IMR-90 (cell line): ENCODE results near the gene SLC39A5. TPM values are rescaled to one million over a fixed set of nuclear protein-coding genes. Genes with fewer than 3 reads are reported as not detected.

ENCODE experiments used
- ATAC-seq: fragments of 200-7000 bp; cut with Tn5 transposase; 2 replicates; pipeline ENCODE4 v1.9.1; 2020; ENCODE audit warnings: low read depth, mild to moderate bottlenecking, moderate library complexity
- BruUV-seq: library from RNA; stranded (reverse); fragments of 400-500 nt; replicated peaks from 2 replicates; lab custom pipeline; 2021; lab: Mats Ljungman, UMichigan
- CTCF ChIA-PET: fragments of 300-600 bp; formaldehyde crosslinking; extraction: SDS; loops from one replicate; lab custom pipeline; 2021; ENCODE audit warnings: antibody characterized with exemption; lab: Yijun Ruan, JAX
- POLR2A ChIA-PET: fragments of 300-600 bp; sonication (Branson Sonifier 250); formaldehyde crosslinking; loops from one replicate; lab custom pipeline; 2022; ENCODE audit warnings: antibody characterized with exemption; ENCODE audit not compliant: unreplicated experiment; lab: Charles Lee
- DNase-seq: peaks from one replicate; pipeline ENCODE4 v3.0.0; 2013
- H2AFZ ChIP-seq: replicated peaks from 2 replicates; pipeline ENCODE3; 2013; ENCODE audit warnings: low read length, mild to moderate bottlenecking; ENCODE audit not compliant: poor library complexity
- H2AK5ac ChIP-seq: 2 replicates; pipeline ENCODE4 v1.6.1; 2013; ENCODE audit warnings: low read depth, low read length, inconsistent platforms
- H2AK9ac ChIP-seq: replicated peaks from 2 replicates; pipeline ENCODE3; 2013; ENCODE audit warnings: mild to moderate bottlenecking, low read depth, low read length, moderate library complexity; ENCODE audit not compliant: poor library complexity
- H2BK120ac ChIP-seq: 2 replicates; pipeline ENCODE4 v1.6.1; 2013; ENCODE audit warnings: low read depth, low read length, inconsistent platforms
- H2BK15ac ChIP-seq: 3 replicates; pipeline ENCODE4 v1.6.1; 2013; ENCODE audit warnings: low read depth, low read length, inconsistent platforms
- H2BK20ac ChIP-seq: 2 replicates; pipeline ENCODE4 v1.6.1; 2013; ENCODE audit warnings: low read depth, mild to moderate bottlenecking, inconsistent platforms, low read length, moderate library complexity
- H2BK5ac ChIP-seq: 2 replicates; pipeline ENCODE4 v1.6.1; 2013; ENCODE audit warnings: mild to moderate bottlenecking, low read depth, low read length, inconsistent platforms; ENCODE audit not compliant: poor library complexity, severe bottlenecking
- H3K14ac ChIP-seq: replicated peaks from 2 replicates; pipeline ENCODE4 v1.6.1; 2013; ENCODE audit warnings: low read depth, low read length, inconsistent platforms
- H3K18ac ChIP-seq: 2 replicates; pipeline ENCODE4 v1.6.1; 2013; ENCODE audit warnings: low read depth, low read length, control low read depth
- H3K23ac ChIP-seq: 2 replicates; pipeline ENCODE4 v1.6.1; 2013; ENCODE audit warnings: low read depth, low read length, inconsistent platforms
- H3K27ac ChIP-seq: 2 replicates; pipeline ENCODE4 v1.5.1; 2013; ENCODE audit warnings: mild to moderate bottlenecking, control low read depth, low read length; ENCODE audit not compliant: insufficient read depth
- H3K27me3 ChIP-seq: 2 replicates; pipeline ENCODE4 v1.6.1; 2013; ENCODE audit warnings: low read length; ENCODE audit not compliant: control insufficient read depth, insufficient read depth
- H3K36me3 ChIP-seq: 2 replicates; pipeline ENCODE4 v1.6.1; 2013; ENCODE audit warnings: low read length, mixed read lengths; ENCODE audit not compliant: control insufficient read depth, insufficient read depth
- H3K4ac ChIP-seq: 2 replicates; pipeline ENCODE4 v1.6.1; 2013; ENCODE audit warnings: low read depth, low read length, inconsistent platforms
- H3K4me1 ChIP-seq: 2 replicates; pipeline ENCODE4 v1.6.1; 2013; ENCODE audit warnings: low read length, mixed read lengths; ENCODE audit not compliant: control insufficient read depth, insufficient read depth
- H3K4me2 ChIP-seq: 2 replicates; pipeline ENCODE4 v1.6.1; 2013; ENCODE audit warnings: low read depth, mild to moderate bottlenecking, control low read depth, low read length, moderate library complexity
- H3K4me3 ChIP-seq: 2 replicates; pipeline ENCODE4 v1.5.1; 2013; ENCODE audit warnings: low read depth, mild to moderate bottlenecking, control low read depth, low read length, moderate library complexity; ENCODE audit not compliant: insufficient read depth
- H3K56ac ChIP-seq: 2 replicates; pipeline ENCODE4 v1.6.1; 2013; ENCODE audit warnings: low read length, inconsistent platforms; ENCODE audit not compliant: insufficient read depth; ENCODE audit errors: extremely low read depth
- H3K79me1 ChIP-seq, 2 experiments: 2 replicates each; pipeline ENCODE4 v1.6.1; 2013; ENCODE audit warnings: low read length in 2 of 2, inconsistent platforms in 1 of 2, low read depth in 1 of 2
- H3K9ac ChIP-seq: 2 replicates; pipeline ENCODE4 v1.6.1; 2013; ENCODE audit warnings: low read depth, low read length, control low read depth
- H3K9me1 ChIP-seq: 2 replicates; pipeline ENCODE4 v1.6.1; 2013; ENCODE audit warnings: low read length, inconsistent platforms; ENCODE audit not compliant: insufficient read depth
- H3K9me3 ChIP-seq: 2 replicates; pipeline ENCODE4 v1.6.1; 2013; ENCODE audit warnings: low read length; ENCODE audit not compliant: control insufficient read depth, insufficient read depth
- H4K20me1 ChIP-seq: 2 replicates; pipeline ENCODE4 v1.6.1; 2013; ENCODE audit warnings: low read length, inconsistent platforms; ENCODE audit not compliant: insufficient read depth
- H4K5ac ChIP-seq: 2 replicates; pipeline ENCODE4 v1.6.1; 2013; ENCODE audit warnings: mild to moderate bottlenecking, low read depth, low read length, control low read depth
- H4K8ac ChIP-seq, 2 experiments: 2 replicates each; pipeline ENCODE4 v1.6.1; 2013; ENCODE audit warnings: low read depth in 2 of 2, low read length in 2 of 2, control low read depth in 1 of 2, inconsistent platforms in 1 of 2
- H4K91ac ChIP-seq: 2 replicates; pipeline ENCODE4 v1.6.1; 2013; ENCODE audit warnings: low read depth, low read length, inconsistent platforms; ENCODE audit not compliant: insufficient read depth
- BHLHE40 ChIP-seq: fragments of 150-350 bp; IDR thresholded peaks from 2 replicates; pipeline ENCODE4 v1.6.1; 2016; ENCODE audit warnings: mild to moderate bottlenecking, low read depth, low read length
- CEBPB ChIP-seq: IDR thresholded peaks from 2 replicates; pipeline ENCODE4 v1.6.1; 2012; ENCODE audit warnings: low read depth, low read length, improper control_type of control experiment
- FOS ChIP-seq: fragments of 150-350 bp; IDR thresholded peaks from 2 replicates; pipeline ENCODE4 v1.6.1; 2016; ENCODE audit warnings: low read depth, low read length
- MAFK ChIP-seq: IDR thresholded peaks from 2 replicates; pipeline ENCODE4 v1.6.1; 2012; ENCODE audit warnings: low read depth, low read length, improper control_type of control experiment
- MXI1 ChIP-seq: IDR thresholded peaks from 2 replicates; pipeline ENCODE4 v1.6.1; 2012; ENCODE audit warnings: low read depth, mild to moderate bottlenecking, low read length, moderate library complexity, borderline replicate concordance
- NFE2L2 ChIP-seq: fragments of 150-350 bp; IDR thresholded peaks from 2 replicates; pipeline ENCODE4 v1.6.1; 2016; ENCODE audit warnings: low read depth, mild to moderate bottlenecking, low read length
- POLR2A ChIP-seq: IDR thresholded peaks from 2 replicates; pipeline ENCODE4 v1.6.1; 2012; ENCODE audit warnings: mild to moderate bottlenecking, low read depth, low read length
- RAD21 ChIP-seq: IDR thresholded peaks from 2 replicates; pipeline ENCODE4 v1.6.1; 2012; ENCODE audit warnings: low read length, improper control_type of control experiment
- SMC3 ChIP-seq: fragments of 150-350 bp; IDR thresholded peaks from 2 replicates; pipeline ENCODE4 v1.6.1; 2016; ENCODE audit warnings: low read depth, mild to moderate bottlenecking, antibody characterized with exemption, low read length, moderate library complexity
- USF2 ChIP-seq: fragments of 150-350 bp; IDR thresholded peaks from 2 replicates; pipeline ENCODE4 v1.6.1; 2017; ENCODE audit warnings: mild to moderate bottlenecking, antibody characterized with exemption, low read length, low read depth
- WGBS, 2 experiments: methylation state at CpG; one replicate each; pipeline versions ENCODE4 v1.1.5 to v1.1.7; 2013; ENCODE audit warnings: missing lambda C conversion rate in 2 of 2; ENCODE audit not compliant: insufficient read length in 1 of 2; ENCODE audit errors: extremely low coverage in 2 of 2; 5-methylcytosine and 5-hydroxymethylcytosine counted together
- dilution Hi-C: fragments of 300-500 bp; cut with HindIII; formaldehyde crosslinking; loops from one replicate; pipeline ENCODE4 v1.14.3; 2018; ENCODE audit warnings: low sequenced_read_pairs; ENCODE audit not compliant: unreplicated experiment
- in situ Hi-C: fragments of 300-500 bp; cut with MboI; formaldehyde crosslinking; loops from 3 replicates; pipeline ENCODE4 v1.14.3; 2019; ENCODE audit warnings: low sequenced_read_pairs, inconsistent platforms, mixed read lengths
- intact Hi-C: fragments of 100-400 bp; cut with micrococcal nuclease; formaldehyde crosslinking; loops from 2 replicates; pipeline ENCODE4 v1.10.0; 2022
- polyA plus RNA-seq, 3 experiments: library from polyadenylated mRNA; depleted of rRNA; stranded (reverse); fragments of >200 nt; gene quantifications; 2 replicates each; pipeline ENCODE4 v1.2.3, GENCODE V29; 2012; ENCODE audit warnings: low replicate concordance in 1 of 3
- total RNA-seq: library from RNA; depleted of rRNA; stranded (reverse); fragments of >200 nt; gene quantifications from 2 replicates; pipeline ENCODE4 v1.2.3, GENCODE V29; 2012

SLC39A5 gene
- total and polyA plus RNA-seq, 2 of the 4 experiments (the other 2 are of a cell fraction), result not detected

- TF ChIP-seq USF2, result no peak
- TF ChIP-seq BHLHE40, result no peak
- TF ChIP-seq NFE2L2, result no peak
- TF ChIP-seq MAFK, result no peak
- no peak for TF ChIP-seq SMC3
- no peak for TF ChIP-seq RAD21
Measured at GRCh38 chr12:56224954-56225353, 4.9 kb upstream of the SLC39A5 start (continued).

GRCh38 chr12:56229082-56229481 lies 769 bp upstream of the SLC39A5 start:
- Histone ChIP-seq H3K14ac (no peak overlapping the region), H2BK120ac (no peak overlapping the region), H4K8ac (no peak overlapping the region), H3K27me3 (no peaks in the 10 kb centered on the region), H3K4me3 (no peak overlapping the region), H3K56ac (no peak overlapping the region), H2BK15ac (no peak overlapping the region), H3K4me2 (no peak overlapping the region), H3K9ac (no peak overlapping the region), H3K4ac (no peak overlapping the region), H3K18ac (no peak overlapping the region), H3K9me3 (no peaks in the 10 kb centered on the region), H4K5ac (no peak overlapping the region), H2BK5ac (no peak overlapping the region), H2AK5ac (no peak overlapping the region), H4K20me1 (no peaks in the 10 kb centered on the region), H3K4me1 (no peaks in the 10 kb centered on the region; the same call in 1 of the 2 replicates), H3K27ac (no peak overlapping the region), H4K91ac (no peak overlapping the region), H2BK20ac (no peak overlapping the region), H2AFZ (no peak overlapping the region), H3K36me3 (peaks cover 6% of the 10 kb centered on the region; the same call in 1 of the 2 replicates), H3K79me1 (peaks cover 14 to 15% of the 10 kb centered on the region in 2 experiments), H2AK9ac (no peak overlapping the region), H3K23ac (no peak overlapping the region), H3K9me1 (peaks cover 8% of the 10 kb centered on the region)
- WGBS, 2 experiments, result no CpG with 5 or more reads among the region's 7 CpGs
- intact Hi-C loops, result no loop called here
- dilution Hi-C loops, result no loop called here
- no peak for ATAC-seq
- ChIA-PET POLR2A (no interaction called here), CTCF (no interaction called here)
- TSS peak; percentile 95 for BruUV-seq
- TF ChIP-seq NFE2L2 (no peak), RAD21 (no peak), POLR2A (no peak), MXI1 (no peak), FOS (no peak), CEBPB (no peak)
- no peak for DNase-seq
- in situ Hi-C loops, result no loop called here
